Neural crest cell (in vitro differentiated cells): ENCODE results near the gene SPAG5. TPM values are rescaled to one million over a fixed set of nuclear protein-coding genes. Genes with fewer than 3 reads are reported as not detected.
A peak's percentile ranks its signal among the peaks of the same experiment; 100 is the strongest.
"Not testable (repeated sequence)": the region's sequence is repeated elsewhere in the genome, so short reads cannot be mapped to it uniquely, and the experiment has no call there.

Source experiments
- DNase-seq: peaks from one replicate; pipeline ENCODE4 v3.0.0; 2021; ENCODE audit warnings: low read depth, mixed read lengths, low spot score
- H3K27ac Mint-ChIP-seq: one replicate; pipeline ENCODE4 v1.8.0; 2021; ENCODE audit warnings: mild to moderate bottlenecking, mixed read lengths; ENCODE audit not compliant: unreplicated experiment
- H3K27me3 Mint-ChIP-seq: 2 replicates; pipeline ENCODE4 v1.8.0; 2021; ENCODE audit warnings: low read depth, mild to moderate bottlenecking, mixed read lengths
- H3K36me3 Mint-ChIP-seq: 2 replicates; pipeline ENCODE4 v1.8.0; 2021; ENCODE audit warnings: low read depth, mild to moderate bottlenecking, mixed read lengths
- H3K4me1 Mint-ChIP-seq: 2 replicates; pipeline ENCODE4 v1.8.0; 2021; ENCODE audit warnings: mixed read lengths
- H3K4me3 Mint-ChIP-seq: one replicate; pipeline ENCODE4 v1.8.0; 2021; ENCODE audit warnings: mild to moderate bottlenecking, mixed read lengths
- H3K9me3 Mint-ChIP-seq: 2 replicates; pipeline ENCODE4 v1.8.0; 2021; ENCODE audit warnings: mixed read lengths
- CTCF ChIP-seq: fragments of 200-600 bp; sonication (generic); conservative IDR thresholded peaks from 2 replicates; pipeline ENCODE4 v1.5.0; 2021; ENCODE audit warnings: antibody characterized with exemption, mild to moderate bottlenecking
- total RNA-seq: library from RNA; stranded (reverse); gene quantifications from 2 replicates; pipeline ENCODE4 v1.2.1, GENCODE V29; 2021

Gene SPAG5
- total RNA-seq, 1 donor from 2014 or later, result 151 TPM

GRCh38 chr17:28577466-28577824 is 21.4 kb downstream of the SPAG5 start:
- Mint-ChIP-seq H3K27me3 (no peaks in the 10 kb centered on the region), H3K36me3 (peaks cover 17% of the 10 kb centered on the region), H3K4me3 (no peak overlapping the region), H3K4me1 (peaks cover 13% of the 10 kb centered on the region), H3K9me3 (no peaks in the 10 kb centered on the region), H3K27ac (no peak overlapping the region)
- DNase-seq, result no peak
- TF ChIP-seq CTCF, result no peak

- Mint-ChIP-seq H3K4me3 (peak within 1 kb of the TSS; percentile 83), H3K27ac (no peak within 1 kb of the TSS), H3K9me3 (no peaks in the 10 kb centered on the region), H3K4me1 (peaks cover 15% of the 10 kb centered on the region), H3K27me3 (no peaks in the 10 kb centered on the region), H3K36me3 (peaks cover 17% of the 10 kb centered on the region)
- DNase-seq, result peak; percentile 87
- no peak for TF ChIP-seq CTCF
Measured at GRCh38 chr17:28576758-28577465, 21.9 kb downstream of the SPAG5 start, which contains the start of gene ALDOC. Gene ALDOC, minus strand, starts transcription at chr17:28576895. Its CDS starts 1,363 bp downstream, at chr17:28575532.

- Mint-ChIP-seq H3K4me3 (peak overlapping the region; percentile 83), H3K36me3 (peaks cover 17% of the 10 kb centered on the region), H3K4me1 (peaks cover 20% of the 10 kb centered on the region)
- not testable (repeated sequence) for H3K9me3 Mint-ChIP-seq, H3K27me3 Mint-ChIP-seq, H3K27ac Mint-ChIP-seq, DNase-seq
Measured at GRCh38 chr17:28576016-28576415, 22.8 kb downstream of the SPAG5 start.

- Mint-ChIP-seq H3K27ac (no peak overlapping the region), H3K9me3 (no peaks in the 10 kb centered on the region), H3K4me1 (peaks cover 26% of the 10 kb centered on the region), H3K4me3 (peak overlapping the region; percentile 23), H3K36me3 (peaks cover 11% of the 10 kb centered on the region), H3K27me3 (no peaks in the 10 kb centered on the region)
- TF ChIP-seq CTCF, result no peak
- DNase-seq, result no peak
Measured at GRCh38 chr17:28575126-28575795, 23.6 kb downstream of the SPAG5 start.

- TF ChIP-seq CTCF, result peak; percentile 19
- Mint-ChIP-seq H3K4me3 (peak overlapping the region; percentile 64), H3K27me3 (no peaks in the 10 kb centered on the region), H3K36me3 (peaks cover 11% of the 10 kb centered on the region), H3K9me3 (no peaks in the 10 kb centered on the region), H3K4me1 (peaks cover 34% of the 10 kb centered on the region), H3K27ac (no peak overlapping the region)
- no peak for DNase-seq
Measured at GRCh38 chr17:28574526-28574925, 24.3 kb downstream of the SPAG5 start.

GRCh38 chr17:28573966-28574480 is 24.8 kb downstream of the SPAG5 start:
- Mint-ChIP-seq H3K4me1 (peaks cover 36% of the 10 kb centered on the region), H3K9me3 (no peaks in the 10 kb centered on the region), H3K27me3 (no peaks in the 10 kb centered on the region), H3K36me3 (peaks cover 6% of the 10 kb centered on the region), H3K4me3 (peak overlapping the region; percentile 64), H3K27ac (no peak overlapping the region)
- no peak for TF ChIP-seq CTCF
- DNase-seq, result no peak
